Natural killer cell (primary cell): ENCODE results near the gene CCDC50. TPM values are rescaled to one million over a fixed set of nuclear protein-coding genes. Genes with fewer than 3 reads are reported as not detected.

ENCODE experiments used
- ATAC-seq, 3 donors: fragments of 150-1000 bp in 2 of 3; fragments of 200-7000 bp in 1 of 3; cut with Tn5 transposase; 1 replicate in 1 of 3; 2 replicates in 2 of 3; pipeline ENCODE4 v1.10.0; 2021; ENCODE audit warnings: mild to moderate bottlenecking in 2 of 3, moderate library complexity in 2 of 3
- DNase-seq, 2 donors: peaks; one replicate each; pipeline versions ENCODE4 v3.0.0 to v3.0.0-alpha.2; 2013 to 2021; ENCODE audit warnings: mixed read lengths in 1 of 2
- H3K27ac ChIP-seq: one replicate; pipeline ENCODE4 v1.5.1; 2013; ENCODE audit warnings: mild to moderate bottlenecking, low read length
- H3K27me3 ChIP-seq: one replicate; pipeline ENCODE4 v1.6.1; 2013; ENCODE audit warnings: low read length; ENCODE audit not compliant: control insufficient read depth, insufficient read depth
- H3K36me3 ChIP-seq: one replicate; pipeline ENCODE4 v1.6.1; 2013; ENCODE audit warnings: low read length; ENCODE audit not compliant: control insufficient read depth, insufficient read depth
- H3K4me1 ChIP-seq: one replicate; pipeline ENCODE4 v1.6.1; 2013; ENCODE audit warnings: low read length; ENCODE audit not compliant: control insufficient read depth, insufficient read depth
- H3K4me3 ChIP-seq: one replicate; pipeline ENCODE4 v1.5.1; 2013; ENCODE audit warnings: low read length
- H3K9me3 ChIP-seq: one replicate; pipeline ENCODE4 v1.6.1; 2013; ENCODE audit warnings: low read length; ENCODE audit not compliant: control insufficient read depth, insufficient read depth
- H3K27ac Mint-ChIP-seq, 2 donors: one replicate each; pipeline ENCODE4 v1.8.0; 2022; ENCODE audit warnings: mild to moderate bottlenecking in 2 of 2, mixed read lengths in 2 of 2, moderate library complexity in 1 of 2
- H3K27me3 Mint-ChIP-seq, 2 donors: one replicate each; pipeline ENCODE4 v1.8.0; 2022; ENCODE audit warnings: low read depth in 2 of 2, mixed read lengths in 2 of 2
- H3K36me3 Mint-ChIP-seq: one replicate; pipeline ENCODE4 v1.8.0; 2022; ENCODE audit warnings: mixed read lengths
- H3K4me1 Mint-ChIP-seq, 2 donors: one replicate each; pipeline ENCODE4 v1.8.0; 2022; ENCODE audit warnings: mixed read lengths in 2 of 2
- H3K4me3 Mint-ChIP-seq: one replicate; pipeline ENCODE4 v1.8.0; 2022; ENCODE audit warnings: mild to moderate bottlenecking, moderate library complexity, mixed read lengths
- H3K9me3 Mint-ChIP-seq, 2 donors: one replicate each; pipeline ENCODE4 v1.8.0; 2022; ENCODE audit warnings: mixed read lengths in 2 of 2
- WGBS: methylation state at CpG from one replicate; pipeline ENCODE4 v1.1.7; 2013; ENCODE audit warnings: missing lambda C conversion rate; ENCODE audit not compliant: insufficient coverage; 5-methylcytosine and 5-hydroxymethylcytosine counted together
- intact Hi-C: fragments of 100-400 bp; cut with micrococcal nuclease; formaldehyde crosslinking; loops from one replicate; pipeline ENCODE4 v1.14.2; 2022
- total RNA-seq, 4 donors: library from RNA; stranded (reverse); fragments of 120-200 nt in 1 of 4; gene quantifications; one replicate each; pipeline versions ENCODE4 v1.2.3 to v1.2.4, GENCODE V29; 2013 to 2022
- TF ChIP-seq, protein P1 (sequence below): fragments of 200-600 bp; IDR thresholded peaks from one replicate; pipeline ENCODE4 v1.8.0; 2022; ENCODE audit warnings: antibody characterized with exemption

CCDC50 gene
- total RNA-seq, 3 donors from 2014 or later (not counting 1 experiment from before 2014, with no cell fraction given), result 19.9 to 27.3 (median 22.6) TPM

DNA sequence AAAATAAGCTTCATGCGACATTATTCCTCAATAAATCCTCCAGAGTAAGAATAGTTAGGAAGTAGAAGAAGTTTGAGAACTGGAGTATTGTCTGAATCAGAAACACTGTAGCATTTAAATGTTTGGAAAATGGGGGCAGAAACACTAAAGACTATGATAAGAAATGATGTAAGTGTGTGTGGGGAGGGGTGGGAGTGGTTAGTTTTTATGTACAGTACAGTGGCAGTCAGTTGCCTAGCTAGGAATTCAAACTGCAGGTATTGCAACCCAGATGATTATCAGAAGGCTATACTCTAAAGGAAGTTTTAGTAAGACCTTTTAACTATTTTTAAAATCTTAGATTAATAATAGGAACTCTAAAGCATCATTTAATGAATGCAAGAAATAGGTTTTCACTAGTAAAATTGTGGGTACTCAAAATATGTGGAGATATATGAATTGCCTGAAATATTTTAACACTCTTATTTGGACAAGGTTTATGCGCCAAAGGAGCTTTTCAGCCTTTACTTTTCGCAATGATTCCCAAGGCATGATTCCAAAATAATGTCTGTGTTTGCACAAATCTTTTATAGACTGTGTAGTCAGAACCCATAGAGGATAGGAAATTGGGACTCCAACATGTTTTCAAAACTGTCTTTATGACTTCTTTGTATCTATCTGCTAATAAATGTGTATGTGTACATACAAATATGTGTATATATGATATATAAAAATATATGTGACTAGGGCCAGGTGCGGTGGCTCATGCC, 8.0 kb upstream of the CCDC50 start:
- Histone ChIP-seq H3K27ac (no peak overlapping the region), H3K36me3 (no peaks in the 10 kb centered on the region), H3K9me3 (no peaks in the 10 kb centered on the region), H3K27me3 (no peaks in the 10 kb centered on the region), H3K4me1 (no peaks in the 10 kb centered on the region), H3K4me3 (no peak overlapping the region)
- ATAC-seq (no peak), DNase-seq (no peak)
- 96% methylated on average over 2 of the region's 4 CpGs for WGBS
- H3K36me3 Mint-ChIP-seq, result no peaks in the 10 kb centered on the region
- no peaks in the 10 kb centered on the region for H3K4me1 Mint-ChIP-seq
- H3K9me3 Mint-ChIP-seq, result no peaks in the 10 kb centered on the region
- H3K4me3 Mint-ChIP-seq, result no peak overlapping the region
- peaks cover 8 to 13% of the 10 kb centered on the region in 2 donors for H3K27me3 Mint-ChIP-seq
- intact Hi-C loops, result no loop called here
- no peak overlapping the region for H3K27ac Mint-ChIP-seq
- TF ChIP-seq, protein P1, sequence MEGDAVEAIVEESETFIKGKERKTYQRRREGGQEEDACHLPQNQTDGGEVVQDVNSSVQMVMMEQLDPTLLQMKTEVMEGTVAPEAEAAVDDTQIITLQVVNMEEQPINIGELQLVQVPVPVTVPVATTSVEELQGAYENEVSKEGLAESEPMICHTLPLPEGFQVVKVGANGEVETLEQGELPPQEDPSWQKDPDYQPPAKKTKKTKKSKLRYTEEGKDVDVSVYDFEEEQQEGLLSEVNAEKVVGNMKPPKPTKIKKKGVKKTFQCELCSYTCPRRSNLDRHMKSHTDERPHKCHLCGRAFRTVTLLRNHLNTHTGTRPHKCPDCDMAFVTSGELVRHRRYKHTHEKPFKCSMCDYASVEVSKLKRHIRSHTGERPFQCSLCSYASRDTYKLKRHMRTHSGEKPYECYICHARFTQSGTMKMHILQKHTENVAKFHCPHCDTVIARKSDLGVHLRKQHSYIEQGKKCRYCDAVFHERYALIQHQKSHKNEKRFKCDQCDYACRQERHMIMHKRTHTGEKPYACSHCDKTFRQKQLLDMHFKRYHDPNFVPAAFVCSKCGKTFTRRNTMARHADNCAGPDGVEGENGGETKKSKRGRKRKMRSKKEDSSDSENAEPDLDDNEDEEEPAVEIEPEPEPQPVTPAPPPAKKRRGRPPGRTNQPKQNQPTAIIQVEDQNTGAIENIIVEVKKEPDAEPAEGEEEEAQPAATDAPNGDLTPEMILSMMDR, result no peak

DNA sequence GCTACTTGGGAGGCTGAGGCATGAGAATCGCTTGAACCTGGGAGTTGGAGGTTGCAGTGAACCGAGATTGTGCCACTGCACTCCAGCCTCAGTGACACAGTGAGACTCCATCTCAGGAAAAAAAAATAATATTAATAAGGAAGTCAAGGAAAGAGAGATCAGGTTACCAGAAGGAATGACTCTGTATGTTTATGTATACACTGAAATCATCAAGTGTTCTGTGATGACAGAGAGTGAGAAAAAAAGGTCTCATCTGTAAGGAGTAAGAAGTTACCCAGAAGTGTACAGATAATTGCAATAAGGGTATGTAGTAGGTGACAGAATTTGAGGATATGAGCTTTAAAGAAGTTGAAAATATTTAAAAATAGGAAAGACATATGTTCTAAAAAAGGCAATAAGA, 4.3 kb upstream of the CCDC50 start:
- Histone ChIP-seq H3K27me3 (no peaks in the 10 kb centered on the region), H3K36me3 (no peaks in the 10 kb centered on the region), H3K27ac (no peak overlapping the region), H3K9me3 (no peaks in the 10 kb centered on the region), H3K4me1 (peaks cover 12% of the 10 kb centered on the region), H3K4me3 (no peak overlapping the region)
- no peak overlapping the region for H3K27ac Mint-ChIP-seq
- ATAC-seq, result no peak
- TF ChIP-seq, protein P1, result no peak
- intact Hi-C loops, result no loop called here
- no peaks in the 10 kb centered on the region for H3K36me3 Mint-ChIP-seq
- DNase-seq, result no peak
- H3K9me3 Mint-ChIP-seq, result no peaks in the 10 kb centered on the region
- H3K4me3 Mint-ChIP-seq, result no peak overlapping the region
- peaks cover 8 to 12% of the 10 kb centered on the region in 2 donors for H3K27me3 Mint-ChIP-seq
- H3K4me1 Mint-ChIP-seq, result peaks cover 10 to 13% of the 10 kb centered on the region in 2 donors
- 92% methylated on average over 2 of the region's 2 CpGs for WGBS

DNA sequence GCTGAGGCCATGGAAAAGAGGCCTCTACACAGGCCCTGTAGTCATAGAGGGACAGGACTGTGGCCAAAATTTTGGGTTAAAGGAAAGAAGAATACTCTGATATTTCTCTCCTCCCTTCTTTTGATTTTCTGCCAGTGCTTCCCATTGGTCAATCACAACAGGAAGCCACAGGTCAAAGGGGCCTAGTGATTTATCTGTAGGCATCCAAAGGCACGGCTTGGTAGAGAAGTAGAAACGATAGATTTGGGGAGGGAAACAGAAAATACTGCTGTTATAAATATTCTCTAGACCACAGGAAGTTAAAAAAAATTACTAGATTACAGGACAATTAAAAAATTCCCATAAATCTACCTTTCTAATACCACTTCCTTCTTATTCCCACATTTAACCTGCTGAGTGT, 1.7 kb upstream of the CCDC50 start:
- H3K9me3 ChIP-seq, result no peaks in the 10 kb centered on the region
- intact Hi-C loops, result no loop called here
- ATAC-seq, result no peak
- WGBS, result no CpG with 5 or more reads among the region's 2 CpGs
- H3K4me3 ChIP-seq, result no peak overlapping the region
- H3K27me3 ChIP-seq, result no peaks in the 10 kb centered on the region
- H3K27ac ChIP-seq, result no peak overlapping the region
- no peaks in the 10 kb centered on the region for H3K36me3 ChIP-seq
- H3K9me3 Mint-ChIP-seq, result no peaks in the 10 kb centered on the region
- H3K27ac Mint-ChIP-seq, result no peak overlapping the region
- H3K4me3 Mint-ChIP-seq, result no peak overlapping the region
- peaks cover 33% of the 10 kb centered on the region in 2 donors for H3K4me1 Mint-ChIP-seq
- H3K36me3 Mint-ChIP-seq, result no peaks in the 10 kb centered on the region
- peaks cover 0 to 4% of the 10 kb centered on the region in 2 donors for H3K27me3 Mint-ChIP-seq
- H3K4me1 ChIP-seq, result peaks cover 22% of the 10 kb centered on the region
- no peak for DNase-seq
- TF ChIP-seq, protein P1, result no peak
